Anterior cingulate cortex (tissue), 58 donors: Measurements from ENCODE around the gene RAVER1.

Experiments
- DNase-seq, 58 donors: peaks; one replicate each; lab custom pipeline; 2025; lab: John Stamatoyannopoulos, UW

Gene RAVER1

DNA sequence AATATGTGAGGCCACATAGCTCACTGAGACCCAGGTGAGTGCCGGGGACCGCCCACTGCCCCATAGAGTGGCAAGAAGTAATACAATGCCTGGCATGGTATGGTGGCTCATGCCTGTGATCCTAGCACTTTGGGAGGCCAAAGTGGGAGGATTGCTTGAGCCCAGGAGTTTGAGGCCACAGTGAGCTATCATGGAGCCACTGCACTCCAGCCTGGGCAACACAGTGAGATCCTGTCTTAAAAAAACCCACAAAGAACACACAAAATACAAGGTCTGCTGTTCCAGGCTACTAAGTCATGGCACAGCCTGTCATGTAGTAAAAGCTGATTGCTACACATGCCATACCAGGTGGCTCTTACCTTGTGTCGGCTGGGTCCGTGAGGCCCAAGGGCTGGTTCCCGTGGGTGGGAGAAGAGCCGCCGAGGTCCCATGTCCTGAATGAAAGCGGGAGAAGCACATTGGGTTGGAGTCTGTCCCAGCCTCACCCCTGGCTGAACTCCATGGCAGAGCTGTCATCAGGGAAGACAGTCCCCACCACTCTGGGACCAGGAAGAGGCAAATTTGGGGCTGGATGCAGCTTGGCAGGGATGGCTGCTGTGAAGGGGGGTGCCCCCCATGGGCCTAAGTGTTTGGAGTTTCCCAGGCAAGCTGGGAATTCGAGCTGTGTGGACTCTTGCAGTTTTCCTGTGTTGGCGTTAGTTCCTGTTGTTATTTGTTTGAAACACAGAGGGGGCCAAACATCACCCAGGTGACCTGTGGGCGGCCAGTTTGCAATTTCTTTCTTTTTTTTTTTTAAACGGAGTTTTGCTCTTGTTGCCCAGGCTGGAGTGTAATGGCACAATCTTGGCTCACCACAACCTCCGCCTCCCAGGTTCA, 14.3 kb downstream of the RAVER1 start:
- DNase-seq = no peak

DNA sequence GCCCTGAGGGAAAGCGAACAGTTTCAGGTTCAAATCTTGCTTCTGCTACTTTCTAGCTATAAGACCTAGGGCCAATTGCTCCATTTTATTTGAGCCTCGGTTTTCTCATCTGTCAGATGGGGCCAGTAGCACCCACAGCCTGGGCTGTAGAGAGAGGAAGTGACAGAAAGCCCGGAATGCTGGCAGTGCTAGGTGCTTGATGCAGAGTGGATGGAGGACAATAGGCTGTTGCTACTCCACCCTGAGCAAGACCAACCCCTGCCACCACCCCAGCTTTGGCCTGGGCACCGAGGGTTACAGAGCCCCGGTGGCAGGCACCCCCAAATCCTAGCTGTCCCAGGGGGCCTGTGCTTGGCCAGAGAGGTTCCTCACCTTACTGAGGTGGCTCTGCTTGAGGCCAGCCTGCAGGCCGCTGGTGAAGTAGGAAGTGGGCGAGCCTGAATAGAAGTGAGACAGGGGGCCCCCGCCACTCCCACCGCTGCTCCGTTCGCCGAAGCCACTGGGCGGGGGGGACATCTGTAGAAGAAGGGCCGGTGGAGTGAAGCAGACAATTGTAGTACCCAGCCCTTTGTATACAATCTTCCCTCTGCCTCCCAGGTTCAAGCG, 15.4 kb downstream of the RAVER1 start:
- DNase-seq = no peak

DNA sequence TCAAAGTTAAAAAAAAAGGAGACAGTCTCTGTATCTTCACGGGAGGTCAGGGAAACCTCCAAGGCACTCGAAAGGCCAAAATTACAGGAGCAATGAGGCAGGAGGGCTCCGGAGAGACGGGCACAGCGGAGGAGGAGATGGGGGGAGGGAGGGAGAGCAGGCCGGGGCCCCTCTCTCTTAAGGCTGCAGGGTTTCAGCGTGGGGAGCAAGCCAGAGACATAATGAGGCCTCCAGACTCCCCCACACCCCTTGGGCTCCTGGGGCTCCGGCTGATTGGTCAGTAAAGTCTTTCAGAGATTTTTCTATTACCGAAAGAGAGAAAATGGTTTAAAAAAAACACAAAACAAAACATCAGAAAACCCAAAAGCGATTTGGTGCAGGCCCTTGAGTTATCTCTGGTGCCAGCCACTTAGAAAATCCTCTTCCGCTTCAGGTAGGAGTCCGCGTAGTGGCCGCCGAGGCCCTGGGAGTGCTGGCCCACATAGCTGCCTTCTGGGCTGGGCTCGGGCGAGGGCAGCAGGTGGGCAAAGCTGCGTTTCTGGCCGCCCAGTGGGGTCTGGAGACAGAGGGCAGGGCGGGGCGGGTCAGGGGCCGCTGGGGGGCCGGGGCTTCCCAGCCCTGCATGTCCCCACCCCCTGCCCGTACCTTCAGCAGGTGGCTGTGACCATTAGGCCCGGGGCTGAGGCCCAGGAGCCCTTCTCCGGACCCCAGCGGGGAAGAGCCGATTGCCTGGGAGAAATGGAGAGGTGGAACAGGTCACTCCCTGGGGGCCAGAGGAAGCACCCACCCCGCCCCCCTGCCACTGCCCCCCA, 16.1 kb downstream of the RAVER1 start:
- DNase-seq = no peak

DNA sequence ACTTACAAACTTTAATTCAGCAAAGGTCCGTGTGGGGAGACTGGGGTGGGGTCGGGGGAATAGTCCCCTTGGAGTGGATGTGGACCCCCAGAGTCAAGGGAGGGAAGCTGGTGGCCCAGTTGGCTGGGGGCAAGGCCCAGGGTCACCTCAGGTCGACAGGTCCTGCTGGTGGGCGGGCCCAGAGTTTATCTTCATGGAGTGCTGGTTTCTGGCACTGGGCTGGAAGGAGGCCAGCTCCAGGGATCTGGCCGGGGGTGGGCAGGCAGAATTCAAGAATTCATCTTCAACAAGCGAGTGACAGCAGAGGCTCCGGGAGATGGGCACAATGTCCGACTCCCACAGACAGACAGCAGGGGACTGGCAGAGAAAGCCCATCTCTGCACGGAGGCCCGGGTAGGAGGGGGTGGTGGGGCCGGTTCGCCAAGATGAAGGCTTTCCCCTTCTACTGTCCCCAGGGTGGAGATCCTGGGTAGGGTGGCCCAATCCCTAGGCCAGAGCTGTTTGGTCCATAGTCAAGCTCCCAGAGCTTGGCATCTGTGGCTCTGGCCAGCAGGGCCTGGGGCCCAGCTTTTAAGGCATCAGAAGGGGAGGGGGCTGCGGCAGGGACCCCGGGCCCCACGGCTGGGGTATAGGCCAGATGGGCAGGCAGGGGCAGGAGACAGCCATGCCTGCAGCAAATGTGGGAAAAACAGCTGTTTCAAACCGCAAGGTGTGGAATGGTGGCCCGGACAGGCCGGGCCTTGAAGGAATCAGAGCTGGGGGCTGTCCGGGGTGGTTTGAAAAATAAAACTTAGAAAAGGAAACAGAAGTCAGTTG, 16.9 kb downstream of the RAVER1 start:
- DNase-seq = peak in 18 of 58 donors; percentile 13 to 54 (median 28)

DNA sequence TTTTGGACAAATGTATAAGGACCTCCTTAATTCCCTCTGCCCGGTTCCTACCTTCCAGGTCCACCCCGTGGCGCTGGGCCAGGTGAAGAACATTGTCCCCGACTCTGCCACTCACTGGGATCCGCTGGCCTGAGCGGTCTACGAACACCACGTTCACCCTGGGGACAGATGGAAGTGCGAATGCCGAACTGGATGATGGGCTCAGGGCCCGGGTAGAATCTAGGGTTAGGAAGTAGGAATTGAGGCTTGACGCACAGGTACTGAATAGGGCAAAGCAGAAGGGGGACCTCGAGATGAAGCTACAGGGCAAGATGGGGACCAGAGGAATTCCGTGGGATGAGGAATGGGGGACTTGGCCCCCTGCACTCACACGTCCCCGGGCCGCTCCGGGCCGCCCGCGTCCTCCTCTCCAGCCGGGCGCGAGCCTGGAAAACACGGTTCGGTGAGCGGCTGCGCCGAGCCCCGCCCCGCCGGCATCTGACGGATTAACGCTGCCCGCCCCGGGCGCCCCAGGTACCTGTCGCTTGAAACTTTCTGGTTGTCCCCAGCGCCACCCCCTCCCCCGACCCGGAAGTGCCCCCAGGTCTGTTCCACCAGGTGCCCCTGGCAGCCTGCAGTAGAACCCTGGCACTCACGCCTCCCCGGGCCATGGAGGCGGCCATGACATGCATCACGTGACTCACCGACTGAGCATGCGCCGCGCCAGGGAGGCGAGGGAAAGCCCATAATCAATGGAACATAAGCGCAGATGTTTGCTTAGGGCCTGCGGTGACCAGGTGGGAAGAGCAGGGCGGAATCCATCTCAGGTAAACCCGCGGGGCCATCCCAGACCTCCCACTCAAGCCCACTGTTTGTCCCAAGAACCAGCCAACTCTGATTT, 17.8 kb downstream of the RAVER1 start, which contains the start of gene FDX2:
TSS of gene FDX2 (minus strand) at position 681 of the 880 bp plus-strand sequence. CDS start at position 662, 19 bp downstream.
- peak in 57 of 58 donors; percentile 36 to 95 (median 80) for DNase-seq

DNA sequence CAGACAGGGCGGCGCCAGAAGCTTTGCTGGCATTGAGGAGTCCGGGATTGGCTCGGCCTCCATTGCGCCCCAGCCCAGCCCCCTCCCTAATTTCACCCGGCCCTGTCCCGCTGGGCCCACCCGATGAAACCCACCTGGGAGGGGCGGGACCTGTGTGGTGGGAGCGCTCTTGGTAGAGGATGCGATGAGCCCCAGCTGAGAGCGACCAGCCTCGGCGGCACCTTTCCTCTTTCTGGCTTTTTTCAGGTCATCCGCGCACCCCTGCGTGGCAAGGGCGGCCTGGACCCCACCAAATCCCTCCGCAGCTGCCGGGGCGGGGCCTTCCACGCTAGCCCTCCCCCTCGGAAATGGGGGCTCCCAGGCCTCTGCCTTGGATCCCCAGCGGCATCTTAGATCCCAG, 23.9 kb downstream of the RAVER1 start, which contains the start of gene ZGLP1:
TSS of gene ZGLP1 (minus strand) at position 393 of the 400 bp plus-strand sequence.
- no peak for DNase-seq

DNA sequence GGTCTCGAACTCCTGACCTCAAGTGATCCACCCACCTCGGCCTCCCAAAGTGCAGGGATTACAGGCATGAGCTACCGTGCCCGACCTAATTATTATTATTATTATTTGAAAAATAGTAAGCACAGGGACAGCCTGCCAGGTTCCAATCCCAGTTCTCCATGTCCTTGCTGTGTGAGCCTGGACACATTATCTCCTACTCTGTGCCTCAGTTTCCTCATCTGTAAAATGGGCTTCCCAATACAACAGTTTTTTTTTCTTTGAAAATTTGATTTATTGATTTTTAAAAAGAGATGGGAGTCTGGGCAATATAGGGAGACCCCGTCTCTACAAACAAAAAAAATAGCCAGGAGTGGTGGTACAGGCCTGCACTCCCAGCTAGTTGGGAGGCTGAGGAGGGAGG, 27.0 kb downstream of the RAVER1 start:
- DNase-seq = no peak

DNA sequence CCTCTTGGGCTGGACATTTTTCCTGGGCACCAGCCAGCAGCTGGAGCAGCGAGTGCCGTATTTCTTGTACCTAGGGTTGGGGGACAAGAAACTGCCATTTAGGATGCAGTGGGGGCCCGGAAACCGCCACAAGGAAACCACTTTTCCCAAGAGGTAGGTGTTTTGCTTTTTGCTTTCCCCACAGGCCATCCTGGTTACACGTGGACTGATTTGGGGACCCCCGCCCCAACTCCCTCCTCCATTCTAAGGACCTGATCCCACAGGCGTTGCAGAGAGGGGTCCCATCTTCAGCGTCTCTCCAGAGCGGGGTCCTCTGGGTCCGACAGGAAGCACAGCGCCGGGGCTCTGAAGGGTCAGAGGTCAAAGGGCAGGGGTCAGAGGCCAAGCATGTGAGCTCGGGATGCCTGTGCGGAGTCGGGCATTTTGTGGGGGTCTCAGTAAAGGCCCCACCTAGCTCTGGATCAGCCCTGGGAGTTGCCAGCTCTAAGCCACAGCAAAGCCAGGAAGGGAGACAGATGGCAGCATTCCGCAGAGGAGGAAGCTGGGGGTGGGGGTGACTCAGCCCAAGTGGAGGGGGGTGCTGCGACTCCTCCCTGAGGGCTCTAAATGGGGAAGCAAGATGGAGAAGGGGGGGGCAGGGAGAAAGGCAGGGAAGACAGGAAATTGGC, 28.1 kb downstream of the RAVER1 start:
- DNase-seq = peak in 48 of 58 donors; percentile 6 to 82 (median 39)

DNA sequence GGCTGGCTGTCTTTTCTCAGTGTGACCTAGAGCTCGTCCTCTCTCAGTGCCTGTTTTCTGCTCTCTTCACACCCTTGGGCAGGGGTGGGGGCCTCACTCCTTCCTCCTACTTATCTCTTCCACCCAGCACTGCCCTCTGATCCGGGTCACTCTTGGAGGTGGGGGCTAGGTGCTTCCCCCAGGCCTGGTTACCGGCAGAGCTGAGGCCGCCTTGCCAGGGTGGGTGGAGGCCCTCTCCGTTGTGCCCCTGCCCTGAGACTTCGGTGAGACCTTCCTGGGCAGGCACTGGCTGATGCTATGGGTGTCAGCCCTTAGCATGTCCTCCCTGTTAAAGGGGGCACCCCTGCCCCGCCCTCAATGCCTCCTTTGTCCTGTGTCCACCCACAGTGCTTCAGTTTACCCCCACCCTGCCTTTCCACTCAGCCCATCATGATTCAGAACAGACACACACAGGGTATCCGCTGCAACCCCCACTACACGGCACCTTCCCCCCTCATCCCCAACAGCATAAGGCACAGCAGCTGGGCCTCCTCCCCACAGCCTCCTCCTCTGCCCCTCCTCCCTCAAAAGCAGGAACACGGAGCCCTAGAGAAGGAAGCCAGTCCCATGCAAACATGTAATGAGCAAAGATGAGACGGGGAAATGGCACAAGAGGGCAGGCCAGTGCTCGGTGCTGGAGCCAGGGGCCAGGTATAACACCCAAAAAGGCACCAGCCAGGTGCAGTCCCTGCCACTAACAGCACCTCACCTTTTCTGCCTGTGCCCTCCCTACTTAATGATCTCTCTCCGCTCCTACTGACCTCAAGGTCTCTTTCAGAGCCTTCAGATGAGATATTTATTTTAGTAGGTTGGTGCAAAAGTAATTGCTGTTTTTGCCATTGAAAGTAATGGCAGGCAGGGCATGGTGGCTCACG, 33.5 kb downstream of the RAVER1 start:
- peak in 26 of 58 donors; percentile 6 to 65 (median 28) for DNase-seq

DNA sequence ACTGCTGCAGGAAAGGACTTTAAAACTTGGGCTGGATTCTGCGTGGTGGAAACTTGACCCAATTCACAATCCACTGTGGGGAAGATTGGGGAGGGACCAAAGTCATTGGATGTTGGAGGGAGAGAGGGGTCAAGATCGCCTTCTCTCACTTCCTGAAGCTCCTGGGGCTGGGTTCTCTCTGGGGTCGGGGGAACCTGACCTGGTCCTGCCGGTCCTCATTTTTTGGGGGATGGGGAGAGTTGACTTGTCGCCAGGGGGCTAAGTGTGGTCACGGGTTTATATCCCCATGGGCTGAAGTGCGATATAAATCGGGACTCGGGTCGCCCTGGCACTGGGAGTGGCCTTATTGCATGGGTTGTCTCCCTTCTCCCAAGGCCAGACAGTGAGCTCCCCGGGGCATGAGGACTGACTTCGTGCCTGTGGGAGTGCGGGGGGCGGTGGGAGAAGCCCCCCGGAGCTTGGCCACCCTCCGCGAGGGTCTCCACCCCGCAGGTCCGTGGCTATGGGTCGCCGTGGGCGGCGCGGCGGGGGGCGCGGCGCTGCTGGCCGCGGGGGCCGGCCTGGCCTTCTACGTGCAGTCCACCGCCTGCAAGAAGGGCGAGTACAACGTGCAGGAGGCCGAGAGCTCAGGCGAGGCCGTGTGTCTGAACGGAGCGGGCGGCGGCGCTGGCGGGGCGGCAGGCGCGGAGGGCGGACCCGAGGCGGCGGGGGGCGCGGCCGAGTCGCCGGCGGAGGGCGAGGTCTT, 37.3 kb downstream of the RAVER1 start:
- DNase-seq = no peak

DNA sequence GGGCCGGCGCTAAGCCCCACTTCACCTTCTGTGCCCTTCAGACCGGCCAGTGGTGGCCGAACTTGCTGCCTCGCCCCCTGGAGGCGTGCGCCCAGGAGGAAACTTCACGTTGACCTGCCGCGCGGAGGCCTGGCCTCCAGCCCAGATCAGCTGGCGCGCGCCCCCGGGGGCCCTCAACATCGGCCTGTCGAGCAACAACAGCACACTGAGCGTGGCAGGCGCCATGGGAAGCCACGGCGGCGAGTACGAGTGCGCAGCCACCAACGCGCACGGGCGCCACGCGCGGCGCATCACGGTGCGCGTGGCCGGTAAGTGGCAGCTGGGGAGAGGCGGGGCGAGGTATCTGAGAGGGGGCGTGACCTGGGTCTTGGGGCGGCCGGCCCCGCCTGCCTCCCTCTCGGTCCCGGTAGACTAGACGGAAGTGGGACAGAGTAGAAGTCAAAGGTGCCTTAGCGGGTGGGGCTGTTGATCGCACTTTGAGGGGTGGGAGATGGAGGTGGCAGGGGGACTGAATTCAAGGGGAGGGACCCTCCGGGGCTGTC, 38.0 kb downstream of the RAVER1 start:
- no peak for DNase-seq

DNA sequence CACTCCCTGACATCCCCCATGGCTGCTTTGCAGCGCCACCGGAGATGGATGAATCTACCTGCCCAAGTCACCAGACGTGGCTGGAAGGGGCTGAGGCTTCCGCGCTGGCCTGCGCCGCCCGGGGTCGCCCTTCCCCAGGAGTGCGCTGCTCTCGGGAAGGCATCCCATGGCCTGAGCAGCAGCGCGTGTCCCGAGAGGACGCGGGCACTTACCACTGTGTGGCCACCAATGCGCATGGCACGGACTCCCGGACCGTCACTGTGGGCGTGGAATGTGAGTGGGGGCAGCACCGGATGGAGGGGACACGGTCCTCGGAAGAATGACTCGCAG, 39.0 kb downstream of the RAVER1 start:
- no peak for DNase-seq

DNA sequence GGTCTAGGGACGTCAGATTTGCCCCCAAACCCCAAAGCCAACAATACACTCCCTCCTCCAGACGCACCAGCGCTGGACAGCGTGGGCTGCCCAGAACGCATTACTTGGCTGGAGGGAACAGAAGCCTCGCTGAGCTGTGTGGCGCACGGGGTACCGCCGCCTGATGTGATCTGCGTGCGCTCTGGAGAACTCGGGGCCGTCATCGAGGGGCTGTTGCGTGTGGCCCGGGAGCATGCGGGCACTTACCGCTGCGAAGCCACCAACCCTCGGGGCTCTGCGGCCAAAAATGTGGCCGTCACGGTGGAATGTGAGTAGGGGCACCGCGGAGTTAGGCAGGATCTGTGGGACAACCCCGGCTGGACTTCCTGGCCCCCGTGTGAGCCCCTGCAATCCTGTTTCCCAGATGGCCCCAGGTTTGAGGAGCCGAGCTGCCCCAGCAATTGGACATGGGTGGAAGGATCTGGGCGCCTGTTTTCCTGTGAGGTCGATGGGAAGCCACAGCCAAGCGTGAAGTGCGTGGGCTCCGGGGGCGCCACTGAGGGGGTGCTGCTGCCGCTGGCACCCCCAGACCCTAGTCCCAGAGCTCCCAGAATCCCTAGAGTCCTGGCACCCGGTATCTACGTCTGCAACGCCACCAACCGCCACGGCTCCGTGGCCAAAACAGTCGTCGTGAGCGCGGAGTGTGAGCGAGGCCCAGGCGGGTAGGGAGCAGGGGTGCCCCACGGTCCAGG, 39.5 kb downstream of the RAVER1 start:
- DNase-seq = no peak

DNA sequence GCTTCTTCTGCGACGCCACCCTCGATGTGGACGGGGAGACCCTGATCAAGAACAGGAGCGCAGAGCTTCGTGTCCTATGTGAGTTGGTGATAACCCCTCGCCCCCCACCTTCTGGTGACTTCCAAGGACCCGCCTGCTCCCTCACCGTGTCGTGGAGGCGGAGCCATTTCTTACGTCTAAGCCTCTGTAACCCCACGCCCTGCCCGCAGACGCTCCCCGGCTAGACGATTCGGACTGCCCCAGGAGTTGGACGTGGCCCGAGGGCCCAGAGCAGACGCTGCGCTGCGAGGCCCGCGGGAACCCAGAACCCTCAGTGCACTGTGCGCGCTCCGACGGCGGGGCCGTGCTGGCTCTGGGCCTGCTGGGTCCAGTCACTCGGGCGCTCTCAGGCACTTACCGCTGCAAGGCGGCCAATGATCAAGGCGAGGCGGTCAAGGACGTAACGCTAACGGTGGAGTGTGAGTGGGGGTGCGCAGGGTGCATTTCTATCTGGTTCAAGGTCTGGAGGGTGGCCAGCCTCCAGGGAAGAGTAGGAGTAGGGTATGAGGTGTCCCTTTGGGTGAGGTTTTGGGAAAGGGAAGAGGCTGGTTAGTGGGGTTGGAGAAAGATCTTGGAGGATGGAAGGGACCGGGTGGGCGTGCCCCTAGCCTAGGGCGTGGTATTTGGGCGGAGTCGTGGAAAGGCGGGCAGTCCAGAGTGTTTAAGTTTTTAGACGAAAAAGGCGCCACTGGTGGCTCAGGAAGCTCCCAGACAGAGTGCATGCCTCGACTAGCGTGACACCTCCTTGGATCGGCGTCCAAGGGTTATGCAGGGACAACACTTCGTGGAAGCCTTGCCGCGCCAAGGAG, 40.3 kb downstream of the RAVER1 start:
- DNase-seq = no peak
